Measurements from ENCODE around the gene PLD6. TPM values are rescaled to one million over a fixed set of nuclear protein-coding genes. Genes with fewer than 3 reads are reported as not detected.

The PLD6 gene
- total RNA-seq, 4 donors from 2014 or later, result 1.6 to 3.5 TPM; not detected in 2

- no peak overlapping the region for H3K27ac ChIP-seq
- TF ChIP-seq CTCF (IDR thresholded peaks at IDR 0.05) (no peak), POLR2A (IDR thresholded peaks at IDR 0.05) (no peak)
- no peak overlapping the region for H3K4me3 ChIP-seq
- peaks cover 0 to 19% (median 0%) of the 10 kb centered on the region in 3 donors for H3K36me3 ChIP-seq
- H3K9me3 ChIP-seq, result no peaks in the 10 kb centered on the region
- DNase-seq, result no peak
- peaks cover 0 to 30% (median 17%) of the 10 kb centered on the region in 4 donors for H3K4me1 ChIP-seq
- no peaks in the 10 kb centered on the region for H3K27me3 ChIP-seq
These were observed 1.9 kb upstream of the PLD6 start for GRCh38 chr17:17207998-17208397.

GRCh38 chr17:17206913-17207335 is 791 bp upstream of the PLD6 start:
- peak overlapping the region in 3 of 4 donors; percentile 54 to 66 (median 57) for H3K4me3 ChIP-seq
- DNase-seq, result no peak
- TF ChIP-seq POLR2A (IDR thresholded peaks at IDR 0.05) (no peak), CTCF (IDR thresholded peaks at IDR 0.05) (no peak)

GRCh38 chr17:17205368-17206123 is 587 bp downstream of the PLD6 start:
- no peaks in the 10 kb centered on the region for H3K27me3 ChIP-seq
- DNase-seq, result peak; percentile 60 to 77 (median 67)
- TF ChIP-seq CTCF (IDR thresholded peaks at IDR 0.05) (no peak), POLR2A (IDR thresholded peaks at IDR 0.05) (no peak)
- no peaks in the 10 kb centered on the region for H3K9me3 ChIP-seq
- peaks cover 0 to 37% (median 17%) of the 10 kb centered on the region in 4 donors for H3K4me1 ChIP-seq
- no peaks in the 10 kb centered on the region for H3K36me3 ChIP-seq
- H3K27ac ChIP-seq, result peak overlapping the region; percentile 71 to 83 (median 80)
- H3K4me3 ChIP-seq, result peak overlapping the region; percentile 54 to 66 (median 58)

More at GRCh38 chr17:17206913-17207335, 791 bp upstream of the PLD6 start:
- H3K27ac ChIP-seq, result peak overlapping the region; percentile 71 to 83 (median 80)
- peaks cover 0 to 30% (median 17%) of the 10 kb centered on the region in 4 donors for H3K4me1 ChIP-seq
- peaks cover 0 to 11% (median 0%) of the 10 kb centered on the region in 3 donors for H3K36me3 ChIP-seq
- H3K9me3 ChIP-seq, result no peaks in the 10 kb centered on the region
- H3K27me3 ChIP-seq, result no peaks in the 10 kb centered on the region

GRCh38 chr17:17204635-17205231 is 1.4 kb downstream of the PLD6 start:
- no peaks in the 10 kb centered on the region for H3K36me3 ChIP-seq
- H3K27ac ChIP-seq, result peak overlapping the region in 2 of 4 donors; percentile 77 to 83
- H3K4me1 ChIP-seq, result peaks cover 0 to 44% (median 17%) of the 10 kb centered on the region in 4 donors
- H3K27me3 ChIP-seq, result no peaks in the 10 kb centered on the region
- TF ChIP-seq CTCF (IDR thresholded peaks at IDR 0.05) (no peak), POLR2A (IDR thresholded peaks at IDR 0.05) (no peak)
- H3K4me3 ChIP-seq, result peak overlapping the region; percentile 54 to 66 (median 58)
- no peaks in the 10 kb centered on the region for H3K9me3 ChIP-seq
- no peak for DNase-seq

- no peaks in the 10 kb centered on the region for H3K9me3 ChIP-seq
- no peaks in the 10 kb centered on the region for H3K27me3 ChIP-seq
- peaks cover 0 to 44% (median 17%) of the 10 kb centered on the region in 4 donors for H3K4me1 ChIP-seq
- no peak for DNase-seq
- no peak overlapping the region for H3K4me3 ChIP-seq
- H3K36me3 ChIP-seq, result no peaks in the 10 kb centered on the region
- peak overlapping the region in 1 of 4 donors; percentile 61 for H3K27ac ChIP-seq
- TF ChIP-seq POLR2A (IDR thresholded peaks at IDR 0.05), result no peak
- no peak for TF ChIP-seq CTCF (IDR thresholded peaks at IDR 0.05)
These were observed 2.0 kb downstream of the PLD6 start for GRCh38 chr17:17204041-17204591.

Data from Peyer's patch (tissue), 4 donors.